Peyer's patch (tissue), 4 donors: Measurements from ENCODE around the gene ALPL. TPM values are rescaled to one million over a fixed set of nuclear protein-coding genes. Genes with fewer than 3 reads are reported as not detected.

Source experiments
- DNase-seq, 3 donors: peaks; one replicate each; pipeline ENCODE4 v3.0.0-alpha.2; 2017 to 2019
- H3K27ac ChIP-seq, 4 donors: fragments of 200-600 bp; sonication (generic); one replicate each; pipeline ENCODE4 v1.5.1; 2016 to 2019
- H3K27me3 ChIP-seq, 2 donors: fragments of 200-600 bp; sonication (generic); one replicate each; pipeline ENCODE4 v1.5.1; 2019
- H3K36me3 ChIP-seq, 3 donors: fragments of 200-600 bp; sonication (generic); one replicate each; pipeline ENCODE4 v1.5.1; 2016 to 2019
- H3K4me1 ChIP-seq, 4 donors: fragments of 200-600 bp; sonication (generic); one replicate each; pipeline ENCODE4 v1.5.1; 2016 to 2019
- H3K4me3 ChIP-seq, 4 donors: fragments of 200-600 bp; sonication (generic); 1 replicate in 3 of 4; 2 replicates in 1 of 4; pipeline ENCODE4 v1.5.1; 2016 to 2019; ENCODE audit warnings: mild to moderate bottlenecking in 1 of 4
- H3K9me3 ChIP-seq, 4 donors: fragments of 200-600 bp; sonication (generic); one replicate each; pipeline ENCODE4 v1.5.1; 2016 to 2019; ENCODE audit warnings: mild to moderate bottlenecking in 1 of 4
- CTCF ChIP-seq, 6 experiments: fragments of 450-650 bp in 4 of 6; fragments of 200-600 bp in 2 of 6; sonication (generic) in 1 of 6; IDR thresholded peaks; one replicate each; pipeline ENCODE4 v1.5.1; 2017 to 2019; ENCODE audit warnings: antibody characterized with exemption in 6 of 6, mild to moderate bottlenecking in 3 of 6, moderate library complexity in 1 of 6
- POLR2A ChIP-seq, 2 donors: fragments of 450-650 bp; IDR thresholded peaks; one replicate each; pipeline ENCODE4 v1.5.1; 2017; ENCODE audit warnings: antibody characterized with exemption in 2 of 2, mild to moderate bottlenecking in 2 of 2, moderate library complexity in 2 of 2
- total RNA-seq, 4 donors: library from RNA; depleted of rRNA; stranded (reverse); fragments of >200 nt; gene quantifications; one replicate each; pipeline ENCODE4 v1.1.0, GENCODE V29; 2016

Gene ALPL
- total RNA-seq, 4 donors from 2014 or later: 0.70 to 10.7 (median 2.2) TPM

GRCh38 chr1:21567241-21568005 lies 58.2 kb downstream of the ALPL start:
- Histone ChIP-seq H3K27ac (no peak overlapping the region), H3K36me3 (no peaks in the 10 kb centered on the region), H3K4me3 (no peak overlapping the region), H3K27me3 (no peaks in the 10 kb centered on the region), H3K4me1 (no peaks in the 10 kb centered on the region), H3K9me3 (no peaks in the 10 kb centered on the region)
- DNase-seq: no peak
- TF ChIP-seq CTCF (IDR thresholded peaks at IDR 0.05): no peak

GRCh38 chr1:21568006-21568746 lies 59.0 kb downstream of the ALPL start:
- no peaks in the 10 kb centered on the region for H3K36me3 ChIP-seq
- H3K4me1 ChIP-seq: no peaks in the 10 kb centered on the region
- no peak overlapping the region for H3K27ac ChIP-seq
- no peak overlapping the region for H3K4me3 ChIP-seq
- no peak for DNase-seq
- TF ChIP-seq CTCF (IDR thresholded peaks at IDR 0.05) (no peak), POLR2A (IDR thresholded peaks at IDR 0.05) (no peak)
- H3K27me3 ChIP-seq: no peaks in the 10 kb centered on the region
- no peaks in the 10 kb centered on the region for H3K9me3 ChIP-seq

DNA sequence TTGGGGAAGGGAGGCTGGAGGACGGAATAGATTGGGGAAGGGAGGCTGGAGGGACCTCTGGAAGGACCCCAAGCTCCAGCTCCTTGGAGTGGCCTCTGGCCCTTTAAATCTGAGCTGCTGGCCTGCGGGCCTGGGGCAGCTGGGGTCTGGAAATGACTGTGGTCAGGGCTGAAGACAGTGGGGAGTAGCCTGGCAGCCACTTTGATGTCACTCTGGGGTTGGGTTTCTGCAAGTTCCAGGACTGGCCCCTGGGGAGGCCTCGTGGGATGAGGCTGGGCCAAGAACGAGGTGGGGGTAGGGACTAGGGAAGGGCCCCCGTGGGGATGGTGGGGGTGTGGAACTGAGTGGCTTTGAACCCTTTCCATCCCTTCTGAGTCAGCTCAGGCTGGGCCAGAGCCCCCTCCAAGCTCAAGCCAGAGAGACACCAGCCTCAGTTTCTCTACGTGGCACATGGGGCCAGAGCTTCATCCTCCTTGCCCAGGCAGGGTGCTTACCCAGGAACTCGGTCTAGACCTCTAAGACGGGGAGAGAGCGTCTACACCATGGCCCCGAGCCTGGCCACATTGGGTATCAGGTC lies 59.7 kb downstream of the ALPL start:
- no peak overlapping the region for H3K27ac ChIP-seq
- H3K36me3 ChIP-seq: no peaks in the 10 kb centered on the region
- no peaks in the 10 kb centered on the region for H3K27me3 ChIP-seq
- TF ChIP-seq POLR2A (IDR thresholded peaks at IDR 0.05) (no peak), CTCF (IDR thresholded peaks at IDR 0.05) (no peak)
- no peaks in the 10 kb centered on the region for H3K4me1 ChIP-seq
- H3K4me3 ChIP-seq: no peak overlapping the region
- DNase-seq: no peak
- no peaks in the 10 kb centered on the region for H3K9me3 ChIP-seq

DNA sequence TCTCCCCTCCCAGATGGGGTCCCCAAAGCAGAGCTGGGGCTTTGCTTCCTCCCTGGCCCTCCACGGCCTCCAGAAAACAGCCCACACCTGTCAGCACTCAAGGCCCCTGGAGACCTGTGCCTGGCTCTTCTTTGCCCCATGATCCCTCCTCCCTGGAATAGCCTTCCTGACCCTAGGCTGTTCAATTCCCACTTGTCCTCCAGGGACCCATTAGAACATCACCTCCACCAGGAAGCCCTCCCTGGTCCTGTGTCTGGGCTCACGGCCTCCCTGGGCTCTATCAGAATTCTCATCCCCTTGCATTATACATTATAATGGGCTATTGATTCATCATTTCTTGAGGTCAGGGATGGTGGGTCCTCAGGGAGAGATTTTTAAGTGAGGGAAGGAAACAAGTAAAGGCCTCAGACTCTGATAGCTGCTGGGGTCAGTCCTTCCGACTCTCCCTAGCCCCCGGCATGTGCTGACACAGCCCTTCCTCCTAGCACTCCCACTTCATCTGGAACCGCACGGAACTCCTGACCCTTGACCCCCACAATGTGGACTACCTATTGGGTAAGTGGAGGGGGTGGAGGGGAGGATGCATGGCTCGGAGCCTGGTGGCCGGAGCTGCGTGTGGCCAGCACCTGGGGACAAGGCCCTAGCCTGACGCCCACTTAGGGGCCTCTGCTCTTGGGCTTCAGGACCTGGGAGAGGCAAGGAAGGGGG lies 60.8 kb downstream of the ALPL start:
- no peaks in the 10 kb centered on the region for H3K27me3 ChIP-seq
- no peaks in the 10 kb centered on the region for H3K9me3 ChIP-seq
- TF ChIP-seq CTCF (IDR thresholded peaks at IDR 0.05) (no peak), POLR2A (IDR thresholded peaks at IDR 0.05) (no peak)
- H3K36me3 ChIP-seq: no peaks in the 10 kb centered on the region
- no peak overlapping the region for H3K4me3 ChIP-seq
- no peak for DNase-seq
- peaks cover 0 to 10% (median 0%) of the 10 kb centered on the region in 4 donors for H3K4me1 ChIP-seq
- H3K27ac ChIP-seq: no peak overlapping the region

DNA sequence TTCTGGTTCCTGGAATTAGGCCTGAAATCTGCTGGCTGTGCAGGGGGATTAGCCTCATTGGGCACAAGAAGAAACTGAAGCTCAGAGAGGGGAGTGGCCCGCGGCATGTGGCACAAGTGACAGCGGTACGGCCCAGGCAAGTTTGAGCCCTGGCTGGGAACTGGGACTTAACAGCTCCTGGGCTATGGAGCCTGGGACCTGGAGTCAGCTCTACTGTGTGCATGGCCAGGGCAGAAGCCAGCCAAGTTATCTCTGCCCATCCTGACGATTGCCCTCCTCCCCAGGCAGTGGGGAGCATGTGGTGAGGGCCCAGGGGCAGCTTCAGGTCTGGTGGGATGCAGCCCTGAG lies 61.3 kb downstream of the ALPL start:
- no peak overlapping the region for H3K27ac ChIP-seq
- TF ChIP-seq POLR2A (IDR thresholded peaks at IDR 0.05): no peak
- no peak for TF ChIP-seq CTCF (IDR thresholded peaks at IDR 0.05)

More for the DNA sequence above, 61.3 kb downstream of the ALPL start:
- no peaks in the 10 kb centered on the region for H3K9me3 ChIP-seq
- no peaks in the 10 kb centered on the region for H3K27me3 ChIP-seq
- no peak overlapping the region for H3K4me3 ChIP-seq
- no peaks in the 10 kb centered on the region for H3K36me3 ChIP-seq
- no peak for DNase-seq
- H3K4me1 ChIP-seq: peaks cover 0 to 10% (median 0%) of the 10 kb centered on the region in 4 donors
